ENCODE data around the gene SPDYE5. TPM values are rescaled to one million over a fixed set of nuclear protein-coding genes. Genes with fewer than 3 reads are reported as not detected.
A peak's percentile ranks its signal among the peaks of the same experiment; 100 is the strongest.
"Not testable (repeated sequence)": the region's sequence is repeated elsewhere in the genome, so short reads cannot be mapped to it uniquely, and the experiment has no call there.

Gene SPDYE5, protein sequence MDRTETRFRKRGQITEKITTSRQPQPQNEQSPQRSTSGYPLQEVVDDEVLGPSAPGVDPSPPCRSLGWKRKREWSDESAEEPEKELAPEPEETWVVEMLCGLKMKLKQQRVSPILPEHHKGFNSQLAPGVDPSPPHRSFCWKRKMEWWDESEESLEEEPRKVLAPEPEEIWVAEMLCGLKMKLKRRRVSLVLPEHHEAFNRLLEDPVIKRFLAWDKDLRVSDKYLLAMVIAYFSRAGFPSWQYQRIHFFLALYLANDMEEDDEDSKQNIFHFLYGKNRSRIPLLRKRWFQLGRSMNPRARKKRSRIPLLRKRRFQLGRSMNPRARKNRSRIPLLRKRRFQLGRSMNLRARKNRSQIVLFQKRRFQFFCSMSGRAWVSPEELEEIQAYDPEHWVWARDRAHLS
- not detected in 2 replicates for total RNA-seq (2014; rRNA removed)
- polyA plus RNA-seq (2012), result 0.38 TPM

GRCh38 chr7:75492020-75492419 is at the start of gene SPDYE5:
Gene SPDYE5 (plus strand): TSS chr7:75492320. CDS start chr7:75494048, 1,728 bp downstream.
- not testable (repeated sequence) for DNase-seq (ENCODE audit: low read depth)

GRCh38 chr7:75442465-75443111 is 49.5 kb upstream of the SPDYE5 start:
- peak; percentile 65 for DNase-seq (ENCODE audit: low read depth)

- DNase-seq (ENCODE audit: low read depth), result not testable (repeated sequence)
These were observed 42.2 kb upstream of the SPDYE5 start for GRCh38 chr7:75449946-75450345.

GRCh38 chr7:75452494-75452955 is 39.6 kb upstream of the SPDYE5 start:
- not testable (repeated sequence) for DNase-seq (ENCODE audit: low read depth)

DNA sequence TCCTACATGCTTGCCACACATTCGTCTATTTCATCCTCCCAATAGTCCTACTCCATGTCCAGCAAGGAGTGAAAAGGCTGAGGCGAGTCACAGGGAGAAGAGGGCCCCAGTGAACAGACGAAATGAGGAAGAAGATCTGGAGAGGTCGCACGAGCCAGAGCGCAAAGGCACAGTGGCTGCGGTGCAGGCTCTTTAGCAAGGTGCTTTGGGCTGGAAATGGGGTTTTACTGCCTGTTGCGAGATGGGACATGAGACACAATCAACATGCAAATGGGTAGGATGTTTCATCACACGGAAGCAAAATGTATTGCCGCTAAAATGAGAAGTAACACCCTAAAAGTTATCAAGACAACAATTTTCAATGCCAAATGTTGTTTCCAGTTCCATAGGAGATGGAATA is 35.7 kb upstream of the SPDYE5 start:
- not testable (repeated sequence) for DNase-seq (ENCODE audit: low read depth)

GRCh38 chr7:75458034-75458433 is 34.1 kb upstream of the SPDYE5 start:
- not testable (repeated sequence) for DNase-seq (ENCODE audit: low read depth)

DNA sequence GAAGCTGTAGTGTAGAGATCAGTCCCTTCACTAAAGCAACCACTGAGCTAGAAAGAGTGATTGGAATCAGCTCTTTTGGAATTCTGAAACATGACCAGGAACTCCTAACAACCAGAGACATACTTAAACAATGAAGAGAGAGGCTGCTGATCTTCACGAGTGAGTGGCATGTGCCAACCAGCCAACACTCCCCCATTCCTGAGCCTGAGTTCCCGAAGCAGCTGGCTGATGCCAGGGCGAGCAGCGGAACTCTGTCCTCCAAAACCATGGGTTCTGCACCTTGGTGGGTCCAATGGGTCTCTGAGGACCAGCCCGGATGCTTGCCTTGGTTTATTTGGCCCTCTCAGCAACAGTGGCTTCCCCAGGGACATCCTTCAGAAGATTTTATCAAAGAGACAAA is 31.6 kb upstream of the SPDYE5 start:
- DNase-seq (ENCODE audit: low read depth), result not testable (repeated sequence)

DNA sequence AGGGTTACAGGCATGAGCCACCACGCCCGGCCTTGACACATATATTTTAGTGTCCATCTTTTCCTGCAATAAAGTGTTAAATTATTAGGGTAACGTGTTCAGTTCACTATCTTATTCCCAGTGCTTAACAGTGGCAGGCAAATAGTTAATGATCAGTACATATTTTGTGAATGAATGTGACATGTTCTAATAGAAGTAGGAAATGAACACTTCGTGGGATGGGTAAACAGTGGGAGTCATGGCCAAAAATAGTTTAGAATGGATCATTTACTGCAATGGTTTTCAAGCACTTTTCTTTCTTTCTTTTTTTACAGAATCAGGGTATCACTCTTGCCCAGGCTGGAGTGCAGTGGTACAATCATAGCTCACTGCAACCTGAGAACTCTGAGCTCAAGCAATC is 22.0 kb upstream of the SPDYE5 start:
- not testable (repeated sequence) for DNase-seq (ENCODE audit: low read depth)

GRCh38 chr7:75477457-75477856 is 14.7 kb upstream of the SPDYE5 start:
- not testable (repeated sequence) for DNase-seq (ENCODE audit: low read depth)

DNA sequence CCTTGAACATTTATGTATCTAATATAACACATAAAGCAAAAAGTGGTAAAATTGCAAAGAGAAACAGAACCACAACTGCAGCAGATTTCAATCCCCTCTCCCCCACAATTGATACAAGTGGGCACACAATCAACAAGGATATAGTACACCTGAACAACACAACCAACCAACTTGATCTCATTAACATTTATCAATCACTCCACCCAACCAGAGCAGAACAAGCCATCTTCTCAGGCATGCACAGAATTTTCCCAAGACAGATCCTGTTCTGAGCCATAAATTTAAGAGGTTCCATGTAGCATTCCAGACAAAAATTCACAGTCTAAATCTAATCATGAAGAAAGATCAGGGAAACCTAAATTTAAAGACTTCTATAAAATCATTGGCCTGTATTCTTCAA is 11.8 kb upstream of the SPDYE5 start:
- not testable (repeated sequence) for DNase-seq (ENCODE audit: low read depth)

GRCh38 chr7:75485355-75485978 is 6.7 kb upstream of the SPDYE5 start:
- DNase-seq (ENCODE audit: low read depth), result peak; percentile 5

GRCh38 chr7:75485979-75486643 is 6.0 kb upstream of the SPDYE5 start, which contains the start of gene POM121C:
Gene POM121C (minus strand): TSS chr7:75486299. CDS start chr7:75441496, 44,803 bp downstream.
- DNase-seq (ENCODE audit: low read depth), result peak; percentile 94

DNA sequence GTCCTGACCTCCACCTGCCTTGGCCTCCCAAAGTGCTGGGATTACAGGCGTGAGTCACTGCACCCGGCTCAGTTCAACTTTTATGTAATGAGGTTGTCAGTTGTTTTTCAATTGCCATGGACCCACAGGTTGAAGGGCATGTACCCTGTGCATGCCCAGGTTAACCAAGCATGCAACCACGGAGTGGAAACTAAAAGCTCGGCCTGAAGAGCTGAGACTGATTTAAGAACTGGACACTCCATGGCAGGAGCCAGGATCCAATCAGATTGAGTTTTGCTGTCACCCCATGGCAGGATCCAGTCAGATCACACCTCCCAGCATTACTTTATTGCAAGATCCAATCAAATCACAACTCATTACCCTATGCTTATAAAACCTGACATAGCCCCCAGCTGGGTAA is 16.9 kb downstream of the SPDYE5 start:
- not testable (repeated sequence) for DNase-seq (ENCODE audit: low read depth)

GRCh38 chr7:75518842-75519241 is 26.7 kb downstream of the SPDYE5 start:
- DNase-seq (ENCODE audit: low read depth), result not testable (repeated sequence)

DNA sequence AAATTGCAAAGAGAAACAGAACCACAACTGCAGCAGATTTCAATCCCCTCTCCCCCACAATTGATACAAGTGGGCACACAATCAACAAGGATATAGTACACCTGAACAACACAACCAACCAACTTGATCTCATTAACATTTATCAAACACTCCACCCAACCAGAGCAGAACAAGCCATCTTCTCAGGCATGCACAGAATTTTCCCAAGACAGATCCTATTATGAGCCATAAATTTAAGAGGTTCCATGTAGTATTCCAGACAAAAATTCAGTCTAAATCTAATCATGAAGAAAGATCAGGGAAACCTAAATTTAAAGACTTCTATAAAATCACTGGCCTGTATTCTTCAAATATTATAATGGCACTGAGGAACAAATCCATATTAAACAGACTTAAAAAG is 29.6 kb downstream of the SPDYE5 start:
- DNase-seq (ENCODE audit: low read depth), result not testable (repeated sequence)

GRCh38 chr7:75527224-75527722 is 35.2 kb downstream of the SPDYE5 start:
- not testable (repeated sequence) for DNase-seq (ENCODE audit: low read depth)

GRCh38 chr7:75531359-75531821 is 39.3 kb downstream of the SPDYE5 start:
- DNase-seq (ENCODE audit: low read depth), result peak; percentile 60

GRCh38 chr7:75532639-75533038 is 40.5 kb downstream of the SPDYE5 start:
- DNase-seq (ENCODE audit: low read depth), result no peak

GRCh38 chr7:75533926-75534325 is 41.8 kb downstream of the SPDYE5 start:
- DNase-seq (ENCODE audit: low read depth), result no peak

GRCh38 chr7:75534727-75535307 is 42.7 kb downstream of the SPDYE5 start:
- peak; percentile 80 for DNase-seq (ENCODE audit: low read depth)

DNA sequence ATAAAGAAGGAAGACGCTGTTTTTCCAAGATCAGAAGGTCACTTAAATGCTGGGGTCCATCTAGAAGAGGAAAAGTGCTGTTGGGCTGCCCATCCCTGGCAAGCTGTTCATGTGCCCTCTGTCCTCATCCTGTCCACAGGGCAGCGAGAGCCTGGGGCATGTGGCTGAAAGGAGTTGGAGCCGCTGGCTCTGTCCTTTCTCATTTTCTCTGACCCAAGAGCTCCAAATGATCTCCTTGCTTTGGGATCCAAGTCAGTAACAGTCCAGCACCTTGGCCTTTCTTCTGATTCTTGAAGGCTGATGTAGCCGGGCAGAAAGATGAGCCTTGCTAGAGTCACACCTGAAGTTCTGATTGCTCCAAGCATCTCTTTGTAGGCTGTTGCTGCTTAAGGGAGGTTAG is 44.4 kb downstream of the SPDYE5 start:
- no peak for DNase-seq (ENCODE audit: low read depth)
